Upper lobe of left lung (tissue), 6 donors: Measurements from ENCODE around the gene SRPK2. TPM values are rescaled to one million over a fixed set of nuclear protein-coding genes. Genes with fewer than 3 reads are reported as not detected.
"Not testable (repeated sequence)": the region's sequence is repeated elsewhere in the genome, so short reads cannot be mapped to it uniquely, and the experiment has no call there.

ENCODE experiments used
- ATAC-seq, 2 donors: fragments of 200-7000 bp; cut with Tn5 transposase; one replicate each; pipeline ENCODE4 v1.9.1; 2022; ENCODE audit warnings: mild to moderate bottlenecking in 2 of 2, moderate library complexity in 2 of 2; ENCODE audit not compliant: low FRiP score in 2 of 2
- DNase-seq, 2 donors: peaks; one replicate each; pipeline ENCODE4 v3.0.0-alpha.2; 2019 to 2020
- H3K27ac ChIP-seq, 4 donors: fragments of 200-600 bp; sonication (generic); one replicate each; pipeline ENCODE4 v1.5.1; 2016 to 2019
- H3K27me3 ChIP-seq, 4 donors: fragments of 200-600 bp; sonication (generic); one replicate each; pipeline ENCODE4 v1.5.1; 2017 to 2019
- H3K36me3 ChIP-seq, 4 donors: fragments of 200-600 bp; sonication (generic); one replicate each; pipeline ENCODE4 v1.5.1; 2016 to 2019
- H3K4me1 ChIP-seq, 4 donors: fragments of 200-600 bp; sonication (generic); one replicate each; pipeline ENCODE4 v1.5.1; 2018 to 2019
- H3K4me3 ChIP-seq, 4 donors: fragments of 200-600 bp; sonication (generic); one replicate each; pipeline ENCODE4 v1.5.1; 2017 to 2019; ENCODE audit warnings: mild to moderate bottlenecking in 2 of 4, moderate library complexity in 1 of 4
- H3K9me3 ChIP-seq, 4 donors: fragments of 200-600 bp; sonication (generic); one replicate each; pipeline ENCODE4 v1.5.1; 2018 to 2019
- CTCF ChIP-seq, 6 experiments: fragments of 450-650 bp in 4 of 6; fragments of 200-600 bp in 2 of 6; sonication (generic) in 2 of 6; IDR thresholded peaks; one replicate each; pipeline ENCODE4 v1.5.1; 2016 to 2019; ENCODE audit warnings: antibody characterized with exemption in 6 of 6
- EP300 ChIP-seq, 4 donors: sonication (generic); formaldehyde crosslinking; IDR thresholded peaks; one replicate each; pipeline ENCODE4 v1.5.1; 2017; ENCODE audit warnings: antibody characterized with exemption in 4 of 4, control low read depth in 2 of 4
- POLR2A ChIP-seq, 4 donors: fragments of 450-650 bp; IDR thresholded peaks; one replicate each; pipeline ENCODE4 v1.5.1; 2016 to 2017; ENCODE audit warnings: antibody characterized with exemption in 4 of 4, mild to moderate bottlenecking in 2 of 4
- POLR2AphosphoS5 ChIP-seq, 2 donors: sonication (generic); formaldehyde crosslinking; IDR thresholded peaks; one replicate each; pipeline ENCODE4 v1.5.1; 2017; ENCODE audit warnings: antibody characterized with exemption in 2 of 2
- WGBS, 2 donors: methylation state at CpG; one replicate each; pipeline ENCODE4 v1.1.5; 2017 to 2018; 5-methylcytosine and 5-hydroxymethylcytosine counted together
- total RNA-seq, 6 donors: library from RNA; depleted of rRNA in 4 of 6; stranded (reverse); fragments of >200 nt in 4 of 6; gene quantifications; one replicate each; pipeline versions ENCODE4 v1.1.0 to v1.2.1, GENCODE V29; 2016 to 2021
- donor health status: DM: no; HTN: no; CAD: no; lungs with moderate emphysema.
- donor health status: DM: no; HTN: yes; CAD: no; lungs with severe emphysema.

The SRPK2 gene
- total RNA-seq, 6 donors from 2014 or later, result 29.6 to 55.6 (median 45.6) TPM

- no peak overlapping the region for H3K27ac ChIP-seq
- TF ChIP-seq POLR2AphosphoS5 (IDR thresholded peaks at IDR 0.05) (no peak), CTCF (IDR thresholded peaks at IDR 0.05) (no peak), EP300 (IDR thresholded peaks at IDR 0.05) (no peak), POLR2A (IDR thresholded peaks at IDR 0.05) (no peak)
- peaks cover 0 to 10% (median 4%) of the 10 kb centered on the region in 4 donors for H3K4me1 ChIP-seq
- H3K4me3 ChIP-seq, result no peak overlapping the region
- no peaks in the 10 kb centered on the region for H3K27me3 ChIP-seq
- H3K9me3 ChIP-seq, result no peaks in the 10 kb centered on the region
- ATAC-seq, result no peak
- H3K36me3 ChIP-seq, result no peaks in the 10 kb centered on the region
- no peak for DNase-seq
Observed at GRCh38 chr7:105296491-105296890, 92.2 kb downstream of the SRPK2 start.

- Histone ChIP-seq H3K27ac (no peak overlapping the region), H3K27me3 (no peaks in the 10 kb centered on the region), H3K36me3 (no peaks in the 10 kb centered on the region), H3K4me1 (peaks cover 0 to 10% (median 4%) of the 10 kb centered on the region in 4 donors), H3K4me3 (no peak overlapping the region), H3K9me3 (no peaks in the 10 kb centered on the region)
- no peak for ATAC-seq
- 82 to 85% methylated on average over 1 of the region's 1 CpG for WGBS, 2 donors
- TF ChIP-seq POLR2AphosphoS5 (IDR thresholded peaks at IDR 0.05) (no peak), CTCF (IDR thresholded peaks at IDR 0.05) (no peak), EP300 (IDR thresholded peaks at IDR 0.05) (no peak), POLR2A (IDR thresholded peaks at IDR 0.05) (no peak)
- no peak for DNase-seq
Observed at GRCh38 chr7:105295596-105296352, 92.9 kb downstream of the SRPK2 start.

GRCh38 chr7:105294482-105294881 is 94.2 kb downstream of the SRPK2 start:
- H3K4me3 ChIP-seq, H3K36me3 ChIP-seq, DNase-seq, ATAC-seq, H3K27me3 ChIP-seq, H3K9me3 ChIP-seq, H3K4me1 ChIP-seq, H3K27ac ChIP-seq: not testable (repeated sequence)
- 85 to 97% methylated on average over 6 of the region's 6 CpGs for WGBS, 2 donors

DNA sequence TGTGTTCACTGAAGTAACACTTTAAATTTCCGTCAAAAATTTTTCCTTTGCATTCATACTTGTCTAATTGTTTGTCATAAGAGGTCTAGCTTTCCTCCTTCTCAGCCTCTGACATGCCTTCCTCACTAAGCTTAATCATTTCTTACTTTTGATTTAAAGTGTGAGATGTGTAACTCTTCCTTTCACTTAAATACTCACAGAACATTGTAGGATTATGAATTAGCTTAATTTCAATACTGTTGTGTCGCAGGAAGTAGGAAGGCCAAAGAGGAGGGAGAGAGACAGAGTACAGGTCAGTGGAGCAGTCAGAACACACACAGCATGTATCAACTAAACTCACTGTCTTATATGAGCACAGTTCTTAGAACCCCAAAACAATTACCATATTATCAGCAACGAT is 99.0 kb downstream of the SRPK2 start:
- TF ChIP-seq EP300 (IDR thresholded peaks at IDR 0.05), result no peak
- no peak for TF ChIP-seq POLR2A (IDR thresholded peaks at IDR 0.05)
- no peak for TF ChIP-seq CTCF (IDR thresholded peaks at IDR 0.05)
- Histone ChIP-seq H3K9me3 (no peaks in the 10 kb centered on the region), H3K27ac (no peak overlapping the region), H3K27me3 (no peaks in the 10 kb centered on the region), H3K4me3 (no peak overlapping the region), H3K4me1 (no peaks in the 10 kb centered on the region), H3K36me3 (no peaks in the 10 kb centered on the region)
- DNase-seq, result no peak
- ATAC-seq, result no peak
- 71 to 84% methylated on average over 3 of the region's 3 CpGs for WGBS, 2 donors

DNA sequence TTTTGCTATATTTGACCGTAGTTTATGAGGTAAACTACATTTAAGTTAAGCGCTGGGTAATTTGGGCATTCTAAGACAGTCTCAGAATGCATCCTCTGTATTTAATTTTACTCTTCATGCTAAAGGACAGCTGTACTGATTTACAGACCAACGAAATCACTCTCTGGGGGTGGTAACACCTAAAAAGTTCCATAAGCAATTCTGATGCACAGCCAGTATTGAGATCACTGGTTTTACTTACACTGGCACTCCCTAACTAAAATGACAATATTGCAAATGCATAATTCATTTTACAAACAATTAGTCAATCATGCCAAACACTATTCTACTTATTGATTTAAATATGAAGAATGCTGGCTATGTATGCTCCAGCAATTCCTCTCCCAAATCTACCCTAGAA is 102.3 kb downstream of the SRPK2 start:
- no peak overlapping the region for H3K27ac ChIP-seq
- no peaks in the 10 kb centered on the region for H3K9me3 ChIP-seq
- TF ChIP-seq POLR2AphosphoS5 (IDR thresholded peaks at IDR 0.05) (no peak), EP300 (IDR thresholded peaks at IDR 0.05) (no peak), POLR2A (IDR thresholded peaks at IDR 0.05) (no peak), CTCF (IDR thresholded peaks at IDR 0.05) (no peak)
- H3K4me1 ChIP-seq, result no peaks in the 10 kb centered on the region
- WGBS, 2 donors, result 93% methylated on average over 3 of the region's 3 CpGs
- H3K36me3 ChIP-seq, result no peaks in the 10 kb centered on the region
- ATAC-seq (no peak), DNase-seq (no peak)
- H3K4me3 ChIP-seq, result no peak overlapping the region
- H3K27me3 ChIP-seq, result no peaks in the 10 kb centered on the region
